ENCODE results near the gene HUS1. TPM values are rescaled to one million over a fixed set of nuclear protein-coding genes. Genes with fewer than 3 reads are reported as not detected.

HUS1 gene
- total and polyA plus RNA-seq, 8 donors = 4.6 to 16.3 (median 13.7) TPM

- peak in 1 of 4 donors; percentile 28 for ATAC-seq
- H3K27ac ChIP-seq = peak overlapping the region in 2 of 4 donors; percentile 29 to 47
- H3K4me1 ChIP-seq = no peaks in the 10 kb centered on the region
- no peaks in the 10 kb centered on the region for H3K27me3 ChIP-seq
- WGBS, 2 donors = 66 to 71% methylated on average over 1 of the region's 1 CpG
- no peak for TF ChIP-seq CTCF (IDR thresholded peaks at IDR 0.05)
- H3K9me3 ChIP-seq = no peaks in the 10 kb centered on the region
- H3K4me3 ChIP-seq = no peak overlapping the region
- intact Hi-C loops (cut with DNase I) = no loop called here
- peaks cover 0 to 50% (median 19%) of the 10 kb centered on the region in 3 donors for H3K36me3 ChIP-seq
- no peak for DNase-seq
- FAIRE-seq = peak; percentile 39
Measured at GRCh38 chr7:47970761-47971160, 8.7 kb downstream of the HUS1 start.

GRCh38 chr7:47968847-47969774 lies 10.3 kb downstream of the HUS1 start:
- 68 to 72% methylated on average over 5 of the region's 5 CpGs for WGBS, 2 donors
- peak in 3 of 4 donors; percentile 78 to 82 (median 81) for ATAC-seq

GRCh38 chr7:47967708-47968107 lies 11.7 kb downstream of the HUS1 start:
- no peak for TF ChIP-seq CTCF (IDR thresholded peaks at IDR 0.05)
- ATAC-seq (no peak), DNase-seq (no peak), FAIRE-seq (no peak)
- H3K9me3 ChIP-seq = no peaks in the 10 kb centered on the region
- no peaks in the 10 kb centered on the region for H3K4me1 ChIP-seq
- H3K27me3 ChIP-seq = no peaks in the 10 kb centered on the region
- intact Hi-C loops (cut with DNase I) = no loop called here
- H3K36me3 ChIP-seq = peaks cover 3 to 48% (median 19%) of the 10 kb centered on the region in 3 donors
- no peak overlapping the region for H3K27ac ChIP-seq
- no peak overlapping the region for H3K4me3 ChIP-seq
- WGBS, 2 donors = 86 to 87% methylated on average over 2 of the region's 2 CpGs

More at GRCh38 chr7:47968847-47969774, 10.3 kb downstream of the HUS1 start:
- Histone ChIP-seq H3K9me3 (no peaks in the 10 kb centered on the region), H3K27ac (no peak overlapping the region), H3K4me1 (no peaks in the 10 kb centered on the region), H3K27me3 (no peaks in the 10 kb centered on the region), H3K4me3 (no peak overlapping the region), H3K36me3 (peaks cover 0 to 51% (median 23%) of the 10 kb centered on the region in 3 donors)
- FAIRE-seq (no peak), DNase-seq (peak in 3 of 6 donors; percentile 53 to 71 (median 54))
- TF ChIP-seq CTCF (IDR thresholded peaks at IDR 0.05) = peak; percentile 20 to 72 (median 59)
- intact Hi-C loops (cut with DNase I) = no loop called here

- H3K36me3 ChIP-seq = peaks cover 3 to 52% (median 16%) of the 10 kb centered on the region in 3 donors
- H3K9me3 ChIP-seq = no peaks in the 10 kb centered on the region
- ATAC-seq (no peak), FAIRE-seq (no peak), DNase-seq (no peak)
- no peaks in the 10 kb centered on the region for H3K27me3 ChIP-seq
- intact Hi-C loops (cut with DNase I) = no loop called here
- no peak overlapping the region for H3K4me3 ChIP-seq
- no peak overlapping the region for H3K27ac ChIP-seq
- 88 to 91% methylated on average over 5 of the region's 5 CpGs for WGBS, 2 donors
- H3K4me1 ChIP-seq = no peaks in the 10 kb centered on the region
- no peak for TF ChIP-seq CTCF (IDR thresholded peaks at IDR 0.05)
Measured at GRCh38 chr7:47967123-47967522, 12.3 kb downstream of the HUS1 start.

GRCh38 chr7:47965456-47965855 lies 14.0 kb downstream of the HUS1 start:
- no peaks in the 10 kb centered on the region for H3K4me1 ChIP-seq
- no peak overlapping the region for H3K4me3 ChIP-seq
- intact Hi-C loops (cut with DNase I) = no loop called here
- H3K9me3 ChIP-seq = no peaks in the 10 kb centered on the region
- H3K36me3 ChIP-seq = peaks cover 3 to 57% (median 19%) of the 10 kb centered on the region in 3 donors
- FAIRE-seq = no peak
- no peak for ATAC-seq
- 94 to 97% methylated on average over 5 of the region's 5 CpGs for WGBS, 2 donors
- H3K27me3 ChIP-seq = no peaks in the 10 kb centered on the region
- H3K27ac ChIP-seq = no peak overlapping the region
- DNase-seq = no peak
- TF ChIP-seq CTCF (IDR thresholded peaks at IDR 0.05) = no peak

Data from pancreas (tissue), 10 donors.